GM21515 (cell line): ENCODE results near the gene TRIM13.
"Not testable (repeated sequence)": the region's sequence is repeated elsewhere in the genome, so short reads cannot be mapped to it uniquely, and the experiment has no call there.

Experiments
- ATAC-seq: cut with Tn5 transposase; IDR thresholded peaks from one replicate; pipeline ENCODE4 v1.9.1; 2021; ENCODE audit not compliant: unreplicated experiment

TRIM13 gene

DNA sequence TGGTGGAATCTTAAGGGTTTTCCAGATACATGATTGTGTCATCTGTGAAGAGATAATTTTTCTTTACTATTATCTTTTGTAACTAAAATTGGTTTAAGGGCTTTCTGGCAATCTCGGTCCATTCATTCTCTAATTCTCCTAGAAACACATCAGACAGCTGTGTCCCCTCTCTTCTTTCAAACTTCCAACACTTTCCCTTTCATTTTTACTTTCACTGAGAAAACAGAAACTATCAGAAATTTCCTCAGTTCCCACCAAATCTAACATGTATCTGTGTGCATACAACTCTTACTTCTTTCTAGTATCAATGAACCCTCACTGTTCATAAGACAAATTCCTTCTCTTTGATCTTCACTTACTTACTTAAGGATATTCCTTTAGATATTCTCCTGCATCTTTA is 58.6 kb downstream of the TRIM13 start:
- no peak for ATAC-seq

- no peak for ATAC-seq
Measured at GRCh38 chr13:50060718-50061117, 63.9 kb downstream of the TRIM13 start.

DNA sequence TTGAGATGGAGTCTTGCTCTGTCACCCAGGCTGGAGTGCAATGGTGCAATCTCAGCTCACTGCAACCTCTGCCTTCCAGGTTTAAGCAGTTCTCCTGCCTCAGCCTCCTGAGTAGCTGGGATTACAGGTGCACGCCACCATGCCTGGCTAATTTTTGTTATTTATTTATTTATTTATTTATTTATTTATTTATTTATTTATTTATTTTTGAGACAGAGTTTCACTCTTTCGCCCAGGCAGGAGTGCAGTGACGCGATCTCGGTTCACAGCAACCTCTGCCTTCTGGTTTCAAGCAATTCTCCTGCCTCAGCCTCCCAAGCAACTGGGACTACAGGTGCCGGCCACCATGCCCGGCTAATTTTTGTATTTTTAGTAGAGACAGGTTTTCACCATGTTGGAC is 65.5 kb downstream of the TRIM13 start:
- not testable (repeated sequence) for ATAC-seq

GRCh38 chr13:50065712-50066111 is 68.9 kb downstream of the TRIM13 start:
- ATAC-seq, result no peak
